A673 (cell line): ENCODE measurements around the gene NYNRIN. TPM values are rescaled to one million over a fixed set of nuclear protein-coding genes. Genes with fewer than 3 reads are reported as not detected.

ENCODE experiments used
- BruUV-seq: library from RNA; stranded (reverse); fragments of 400-500 nt; replicated peaks from 2 replicates; lab custom pipeline; 2021; lab: Mats Ljungman, UMichigan
- CTCF ChIA-PET: fragments of 300-600 bp; sonication (Branson Sonifier 250); formaldehyde crosslinking; loops from one replicate; lab custom pipeline; 2022; ENCODE audit warnings: antibody characterized with exemption; lab: Charles Lee
- POLR2A ChIA-PET: fragments of 300-600 bp; sonication (Branson Sonifier 250); formaldehyde crosslinking; loops from one replicate; lab custom pipeline; 2022; ENCODE audit warnings: antibody characterized with exemption; ENCODE audit not compliant: low non-redundant PET; lab: Charles Lee
- DNase-seq: peaks from one replicate; pipeline ENCODE4 v3.0.0-alpha.2; 2015; ENCODE audit warnings: low spot score
- H3K27ac ChIP-seq: fragments of 200-600 bp; sonication (generic); 2 replicates; pipeline ENCODE4 v1.5.1; 2016; ENCODE audit warnings: mixed run types, low read depth, mild to moderate bottlenecking, mixed read lengths, antibody characterized with exemption, low read length; ENCODE audit not compliant: poor library complexity, severe bottlenecking
- H3K27me3 ChIP-seq: fragments of 200-600 bp; sonication (generic); replicated peaks from 2 replicates; pipeline ENCODE4 v1.6.1; 2017; ENCODE audit warnings: mixed run types, low read depth, mild to moderate bottlenecking, mixed read lengths, antibody characterized with exemption, low read length; ENCODE audit not compliant: insufficient read depth, poor library complexity
- H3K36me3 ChIP-seq: fragments of 200-600 bp; sonication (generic); 2 replicates; pipeline ENCODE4 v1.6.1; 2016; ENCODE audit warnings: mixed run types, mild to moderate bottlenecking, mixed read lengths, antibody characterized with exemption, low read length; ENCODE audit not compliant: insufficient read depth, poor library complexity, severe bottlenecking
- H3K4me1 ChIP-seq: fragments of 200-600 bp; sonication (generic); 2 replicates; pipeline ENCODE4 v1.6.1; 2017; ENCODE audit warnings: mixed run types, mild to moderate bottlenecking, mixed read lengths, antibody characterized with exemption, low read length; ENCODE audit not compliant: insufficient read depth, poor library complexity, severe bottlenecking
- H3K4me3 ChIP-seq: fragments of 200-600 bp; sonication (generic); 2 replicates; pipeline ENCODE4 v1.5.1; 2016; ENCODE audit warnings: low read depth, mixed run types, mild to moderate bottlenecking, mixed read lengths, low read length; ENCODE audit not compliant: poor library complexity, severe bottlenecking
- H3K9me3 ChIP-seq: fragments of 200-600 bp; sonication (generic); 2 replicates; pipeline ENCODE4 v1.6.1; 2016; ENCODE audit warnings: mixed run types, low read depth, mild to moderate bottlenecking, mixed read lengths, antibody characterized with exemption, low read length; ENCODE audit not compliant: poor library complexity, severe bottlenecking
- EZH2 ChIP-seq: fragments of 200-600 bp; sonication (generic); IDR thresholded peaks from 2 replicates; pipeline ENCODE4 v1.6.1; 2017; ENCODE audit warnings: borderline replicate concordance, low read depth, mild to moderate bottlenecking, mixed read lengths, antibody characterized with exemption, low read length; ENCODE audit not compliant: poor library complexity, severe bottlenecking
- intact Hi-C: fragments of 100-400 bp; cut with micrococcal nuclease; formaldehyde crosslinking; loops from one replicate; pipeline ENCODE4 v1.10.0; 2022; ENCODE audit not compliant: unreplicated experiment
- total RNA-seq: library from RNA; stranded (reverse); gene quantifications from 2 replicates; pipeline ENCODE4 v1.2.3, GENCODE V29; 2021
- TF ChIP-seq, protein P1 (sequence below): fragments of 300-800, 200-600 bp; sonication (generic); conservative IDR thresholded peaks from 2 replicates; pipeline ENCODE4 v1.5.1; 2017; ENCODE audit warnings: low read depth, mild to moderate bottlenecking, antibody characterized with exemption, low read length, moderate library complexity, mixed read lengths

Gene NYNRIN
- total RNA-seq, 1 experiment from 2014 or later: 8.6 TPM

DNA sequence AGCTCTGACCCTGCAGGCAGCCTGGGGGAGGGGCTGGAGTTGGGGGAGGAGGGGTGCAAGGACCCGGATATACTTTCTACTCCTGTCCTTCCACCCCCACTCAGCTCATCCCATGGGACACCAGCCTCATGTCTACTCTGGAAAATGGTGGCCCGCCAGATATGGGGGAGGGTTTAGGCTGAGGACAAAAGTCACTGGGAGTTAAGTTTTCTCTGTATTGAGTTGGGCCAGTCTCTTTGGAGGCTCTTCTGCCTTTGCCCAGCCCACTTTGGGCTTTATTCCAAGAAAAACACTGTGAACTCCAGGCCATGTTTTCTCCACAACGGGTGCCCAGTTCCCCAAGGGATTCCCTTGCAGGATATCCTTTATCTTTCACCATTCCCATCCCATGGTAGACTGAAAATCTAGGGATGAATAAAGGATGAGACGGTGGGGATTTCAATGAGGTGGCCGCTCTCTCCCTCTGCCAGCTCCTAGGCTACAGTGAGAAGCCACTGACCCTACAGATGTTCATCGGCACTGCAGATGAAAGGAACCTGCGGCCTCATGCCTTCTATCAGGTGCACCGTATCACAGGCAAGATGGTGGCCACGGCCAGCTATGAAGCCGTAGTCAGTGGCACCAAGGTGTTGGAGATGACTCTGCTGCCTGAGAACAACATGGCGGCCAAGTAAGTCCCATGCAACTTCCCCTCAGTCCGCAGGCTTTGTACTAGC is 25.9 kb upstream of the NYNRIN start:
- no peaks in the 10 kb centered on the region for H3K4me1 ChIP-seq
- DNase-seq: peak; percentile 40
- intact Hi-C loops: no loop called here
- ChIA-PET CTCF (no interaction called here), POLR2A (no interaction called here)
- TF ChIP-seq, protein P1, sequence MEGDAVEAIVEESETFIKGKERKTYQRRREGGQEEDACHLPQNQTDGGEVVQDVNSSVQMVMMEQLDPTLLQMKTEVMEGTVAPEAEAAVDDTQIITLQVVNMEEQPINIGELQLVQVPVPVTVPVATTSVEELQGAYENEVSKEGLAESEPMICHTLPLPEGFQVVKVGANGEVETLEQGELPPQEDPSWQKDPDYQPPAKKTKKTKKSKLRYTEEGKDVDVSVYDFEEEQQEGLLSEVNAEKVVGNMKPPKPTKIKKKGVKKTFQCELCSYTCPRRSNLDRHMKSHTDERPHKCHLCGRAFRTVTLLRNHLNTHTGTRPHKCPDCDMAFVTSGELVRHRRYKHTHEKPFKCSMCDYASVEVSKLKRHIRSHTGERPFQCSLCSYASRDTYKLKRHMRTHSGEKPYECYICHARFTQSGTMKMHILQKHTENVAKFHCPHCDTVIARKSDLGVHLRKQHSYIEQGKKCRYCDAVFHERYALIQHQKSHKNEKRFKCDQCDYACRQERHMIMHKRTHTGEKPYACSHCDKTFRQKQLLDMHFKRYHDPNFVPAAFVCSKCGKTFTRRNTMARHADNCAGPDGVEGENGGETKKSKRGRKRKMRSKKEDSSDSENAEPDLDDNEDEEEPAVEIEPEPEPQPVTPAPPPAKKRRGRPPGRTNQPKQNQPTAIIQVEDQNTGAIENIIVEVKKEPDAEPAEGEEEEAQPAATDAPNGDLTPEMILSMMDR: no peak
- H3K27ac ChIP-seq: no peak overlapping the region
- no peak overlapping the region for H3K4me3 ChIP-seq
- no peaks in the 10 kb centered on the region for H3K27me3 ChIP-seq
- H3K9me3 ChIP-seq: no peaks in the 10 kb centered on the region
- BruUV-seq: no TSS peak
- H3K36me3 ChIP-seq: peaks cover 13% of the 10 kb centered on the region

DNA sequence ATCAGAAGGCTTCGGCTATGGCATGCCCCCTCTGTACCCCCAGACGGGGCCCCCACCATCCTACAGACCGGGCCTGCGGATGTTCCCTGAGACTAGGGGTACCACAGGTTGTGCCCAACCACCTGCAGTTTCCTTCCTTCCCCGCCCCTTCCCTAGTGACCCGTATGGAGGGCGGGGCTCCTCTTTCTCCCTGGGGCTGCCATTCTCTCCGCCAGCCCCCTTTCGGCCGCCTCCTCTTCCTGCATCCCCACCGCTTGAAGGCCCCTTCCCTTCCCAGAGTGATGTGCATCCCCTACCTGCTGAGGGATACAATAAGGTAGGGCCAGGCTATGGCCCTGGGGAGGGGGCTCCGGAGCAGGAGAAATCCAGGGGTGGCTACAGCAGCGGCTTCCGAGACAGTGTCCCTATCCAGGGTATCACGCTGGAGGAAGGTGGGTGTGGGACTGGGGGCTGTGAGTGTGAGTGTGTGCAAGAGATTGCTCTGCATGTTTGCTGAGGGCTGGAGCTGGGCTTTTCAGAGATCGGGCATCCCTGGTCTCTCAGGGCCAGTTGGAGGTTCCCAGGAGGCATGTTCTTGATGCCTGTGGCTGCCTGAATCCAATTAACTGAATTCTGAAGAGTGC is 22.2 kb upstream of the NYNRIN start:
- ChIA-PET CTCF (no interaction called here), POLR2A (no interaction called here)
- intact Hi-C loops: no loop called here
- H3K4me3 ChIP-seq: no peak overlapping the region
- no peak overlapping the region for H3K27ac ChIP-seq
- no peak for DNase-seq
- TF ChIP-seq EZH2: no peak
- TF ChIP-seq, protein P1: no peak
- H3K36me3 ChIP-seq: peaks cover 13% of the 10 kb centered on the region
- H3K9me3 ChIP-seq: no peaks in the 10 kb centered on the region
- no peaks in the 10 kb centered on the region for H3K27me3 ChIP-seq
- no TSS peak for BruUV-seq
- no peaks in the 10 kb centered on the region for H3K4me1 ChIP-seq

DNA sequence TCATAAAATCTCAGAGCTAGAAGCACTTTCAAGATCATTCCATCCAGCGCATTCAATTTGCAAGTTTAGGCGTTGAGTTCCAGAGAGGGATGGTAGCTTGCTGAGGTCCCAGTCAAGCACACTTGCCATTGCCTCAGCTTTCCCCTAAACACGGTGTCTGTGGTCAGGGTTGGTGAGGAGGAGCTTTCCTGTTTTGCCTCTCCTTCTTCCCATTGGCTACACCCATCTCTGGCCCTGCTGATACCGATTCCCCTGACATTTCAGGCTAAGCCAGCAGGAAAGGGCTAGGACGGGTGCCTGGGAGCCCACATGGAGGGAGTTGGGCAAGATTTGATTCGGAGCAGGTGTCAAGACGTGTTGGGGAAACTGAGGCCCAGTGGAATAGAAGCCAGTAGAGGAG is 21.7 kb upstream of the NYNRIN start:
- peaks cover 13% of the 10 kb centered on the region for H3K36me3 ChIP-seq
- intact Hi-C loops: no loop called here
- H3K9me3 ChIP-seq: no peaks in the 10 kb centered on the region
- ChIA-PET POLR2A (no interaction called here), CTCF (no interaction called here)
- no peak for DNase-seq
- H3K4me1 ChIP-seq: no peaks in the 10 kb centered on the region
- no peak for TF ChIP-seq EZH2
- TF ChIP-seq, protein P1: no peak
- H3K4me3 ChIP-seq: no peak overlapping the region
- BruUV-seq: no TSS peak
- H3K27me3 ChIP-seq: no peaks in the 10 kb centered on the region
- H3K27ac ChIP-seq: no peak overlapping the region
